Measurements from ENCODE around the gene AHRR.

Gene AHRR

DNA sequence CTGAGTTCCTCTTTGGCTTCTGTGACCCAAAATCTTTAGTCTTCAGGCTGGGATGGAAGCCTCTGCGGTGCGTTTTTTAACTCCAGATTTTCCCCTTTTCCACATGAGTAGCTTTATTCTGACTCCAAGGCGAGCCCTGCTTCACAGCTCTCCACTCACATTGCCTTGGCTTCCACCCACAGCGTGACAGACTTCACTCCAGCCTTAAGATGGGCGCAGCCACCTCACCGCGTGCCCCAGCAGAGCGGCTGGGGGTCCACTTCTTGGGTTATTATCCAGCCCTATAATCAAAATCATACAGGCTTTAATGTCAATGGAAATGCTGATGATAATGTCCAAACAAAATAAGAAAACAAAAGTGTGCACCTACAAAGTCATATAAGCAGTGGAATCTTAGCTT lies 122.7 kb downstream of the AHRR start:
- Mint-ChIP-seq H3K4me3 (peak overlapping the region; percentile 85), H3K36me3 (ENCODE audit: low read depth) (peaks cover 30% of the 10 kb centered on the region), H3K9me3 (no peaks in the 10 kb centered on the region), H3K27me3 (ENCODE audit: low read depth) (no peaks in the 10 kb centered on the region), H3K4me1 (ENCODE audit: low read depth) (peaks cover 36% of the 10 kb centered on the region), H3K27ac (peak overlapping the region; percentile 23)

DNA sequence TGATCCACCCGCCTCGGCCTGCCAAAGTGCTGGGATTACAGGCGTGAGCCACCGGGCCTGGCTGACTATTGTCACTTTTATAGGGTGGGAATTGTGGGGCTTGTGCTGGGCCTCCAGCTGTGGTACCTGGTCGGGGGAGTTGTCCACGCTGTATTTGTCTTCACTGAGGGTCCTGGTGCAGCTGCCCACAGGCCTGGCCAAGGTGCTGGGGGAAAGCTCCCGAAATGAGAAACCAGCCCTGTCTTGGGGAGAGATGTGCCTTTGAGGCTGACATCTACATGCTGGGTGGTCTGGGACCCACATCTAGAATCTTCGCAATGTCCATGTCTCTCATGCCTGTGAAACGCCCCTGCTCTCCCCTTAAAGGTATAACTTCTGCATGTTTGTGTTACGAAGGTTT lies 124.1 kb downstream of the AHRR start:
- Mint-ChIP-seq H3K27me3 (ENCODE audit: low read depth) (no peaks in the 10 kb centered on the region), H3K4me1 (ENCODE audit: low read depth) (peaks cover 36% of the 10 kb centered on the region), H3K27ac (no peak overlapping the region), H3K4me3 (peak overlapping the region; percentile 17), H3K36me3 (ENCODE audit: low read depth) (peaks cover 41% of the 10 kb centered on the region), H3K9me3 (peaks cover 6% of the 10 kb centered on the region)

DNA sequence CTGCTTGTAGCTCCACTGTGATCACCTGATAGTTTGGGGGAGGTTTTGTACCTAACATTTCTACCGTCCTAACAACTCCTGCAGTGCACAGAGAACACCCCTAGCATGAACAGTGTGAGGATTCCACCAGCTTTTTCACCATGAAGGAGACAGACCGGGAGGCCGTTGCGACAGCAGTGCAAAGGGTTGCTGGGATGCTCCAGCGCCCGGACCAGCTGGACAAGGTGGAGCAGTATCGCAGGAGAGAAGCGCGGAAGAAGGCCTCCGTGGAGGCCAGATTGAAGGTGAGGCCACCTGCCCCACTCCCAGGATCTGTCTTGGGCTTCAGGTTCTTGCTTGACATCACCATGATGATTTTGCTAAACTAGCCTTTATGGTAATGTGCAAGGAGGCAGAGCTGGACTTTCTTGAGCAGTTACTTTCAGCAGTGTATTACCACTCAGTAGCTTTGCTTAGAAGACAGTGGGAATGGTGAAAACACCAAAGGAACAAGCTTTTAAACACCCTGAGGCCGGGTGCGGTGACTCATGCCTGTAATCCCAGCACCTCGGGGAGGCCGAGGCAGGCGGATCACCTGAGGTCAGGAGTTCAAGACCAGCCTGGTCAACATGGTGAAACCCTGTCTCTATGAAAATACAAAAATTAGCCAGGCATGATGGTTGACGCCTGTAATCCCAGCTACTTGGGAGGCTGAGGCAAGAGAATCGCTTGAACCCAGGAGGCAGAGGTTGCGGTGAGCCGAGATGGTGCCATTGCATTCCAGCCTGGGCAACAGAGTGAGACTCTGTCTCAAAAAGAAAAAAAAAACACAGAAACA lies 124.8 kb downstream of the AHRR start:
- no peaks in the 10 kb centered on the region for H3K27me3 Mint-ChIP-seq (ENCODE audit: low read depth)
- peaks cover 33% of the 10 kb centered on the region for H3K4me1 Mint-ChIP-seq (ENCODE audit: low read depth)
- H3K27ac Mint-ChIP-seq = no peak overlapping the region
- peaks cover 12% of the 10 kb centered on the region for H3K9me3 Mint-ChIP-seq
- peaks cover 48% of the 10 kb centered on the region for H3K36me3 Mint-ChIP-seq (ENCODE audit: low read depth)
- peak overlapping the region; percentile 17 for H3K4me3 Mint-ChIP-seq

DNA sequence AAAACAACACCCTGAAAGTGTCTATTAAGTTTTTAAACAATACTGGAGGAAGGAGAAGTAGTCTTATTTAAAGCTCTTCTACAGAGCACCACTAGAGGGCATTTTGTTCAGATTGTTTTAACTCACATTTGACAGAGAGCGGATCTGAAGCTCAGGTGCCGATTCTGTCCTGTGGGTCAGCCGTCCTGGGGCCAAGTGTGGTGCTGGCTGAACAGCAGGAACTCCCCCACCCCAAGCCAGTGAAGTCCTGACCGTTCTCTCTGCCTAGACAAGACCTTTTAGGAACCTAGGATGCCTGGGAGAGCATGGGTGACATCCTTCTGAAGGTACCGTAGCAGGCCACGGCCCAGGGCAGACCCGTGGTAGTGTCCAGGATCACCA lies 125.4 kb downstream of the AHRR start:
- peaks cover 18% of the 10 kb centered on the region for H3K9me3 Mint-ChIP-seq
- H3K4me3 Mint-ChIP-seq = no peak overlapping the region
- H3K36me3 Mint-ChIP-seq (ENCODE audit: low read depth) = peaks cover 54% of the 10 kb centered on the region
- no peak overlapping the region for H3K27ac Mint-ChIP-seq
- peaks cover 31% of the 10 kb centered on the region for H3K4me1 Mint-ChIP-seq (ENCODE audit: low read depth)
- no peaks in the 10 kb centered on the region for H3K27me3 Mint-ChIP-seq (ENCODE audit: low read depth)

DNA sequence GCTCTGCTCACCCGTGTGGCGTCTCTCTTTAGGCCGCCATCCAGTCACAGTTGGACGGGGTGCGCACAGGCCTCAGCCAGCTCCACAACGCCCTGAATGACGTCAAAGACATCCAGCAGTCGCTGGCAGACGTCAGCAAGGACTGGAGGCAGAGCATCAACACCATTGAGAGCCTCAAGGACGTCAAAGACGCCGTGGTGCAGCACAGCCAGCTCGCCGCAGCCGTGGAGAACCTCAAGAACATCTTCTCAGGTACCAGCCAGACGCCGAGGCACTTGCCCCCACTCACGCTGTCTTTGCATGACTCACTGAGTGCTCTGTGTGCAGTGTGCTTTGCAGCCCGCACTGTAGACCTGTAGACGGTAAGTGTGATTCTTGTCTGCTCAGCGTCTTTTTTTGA lies 126.0 kb downstream of the AHRR start:
- Mint-ChIP-seq H3K27me3 (ENCODE audit: low read depth) (no peaks in the 10 kb centered on the region), H3K36me3 (ENCODE audit: low read depth) (peaks cover 60% of the 10 kb centered on the region), H3K27ac (peak overlapping the region; percentile 45), H3K9me3 (peaks cover 24% of the 10 kb centered on the region), H3K4me1 (ENCODE audit: low read depth) (peaks cover 32% of the 10 kb centered on the region), H3K4me3 (no peak overlapping the region)

DNA sequence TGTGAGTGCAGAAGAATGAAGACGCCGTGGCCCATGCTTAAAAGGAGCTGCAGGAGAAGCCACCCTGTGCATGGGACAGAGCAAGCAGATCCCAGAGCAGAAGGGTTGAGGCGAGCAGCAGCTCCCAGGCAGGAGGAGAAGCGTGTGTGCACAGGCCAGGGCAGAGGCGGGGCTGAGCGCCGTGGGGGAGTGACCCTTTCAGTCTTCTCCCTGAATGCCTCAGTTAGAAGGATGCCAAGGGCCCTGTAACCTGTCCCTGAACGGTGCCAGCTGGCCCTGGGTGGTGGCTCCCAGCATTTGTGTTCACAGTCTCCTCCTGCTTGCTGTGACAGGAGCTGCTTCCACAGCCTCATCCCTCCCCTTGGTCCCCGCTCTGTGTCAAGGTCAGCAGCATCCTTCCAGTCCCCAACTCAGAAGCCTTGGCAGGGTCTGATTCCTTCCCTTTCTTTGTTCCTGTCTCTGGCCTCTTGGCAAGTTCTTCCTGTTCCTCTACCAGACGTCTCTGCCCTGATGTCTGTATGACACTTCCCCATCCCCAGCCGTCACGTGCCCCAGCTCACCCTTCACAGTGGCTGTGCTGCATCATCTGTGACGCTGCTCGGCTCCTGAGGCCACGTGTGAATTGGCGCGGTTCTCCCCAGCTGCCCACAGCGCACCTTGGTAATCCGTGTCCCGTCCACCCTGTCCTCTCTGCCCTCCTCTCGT lies 126.7 kb downstream of the AHRR start:
- Mint-ChIP-seq H3K4me1 (ENCODE audit: low read depth) (peaks cover 37% of the 10 kb centered on the region), H3K36me3 (ENCODE audit: low read depth) (peaks cover 67% of the 10 kb centered on the region), H3K9me3 (peaks cover 31% of the 10 kb centered on the region), H3K4me3 (no peak overlapping the region), H3K27me3 (ENCODE audit: low read depth) (no peaks in the 10 kb centered on the region), H3K27ac (peak overlapping the region; percentile 45)

DNA sequence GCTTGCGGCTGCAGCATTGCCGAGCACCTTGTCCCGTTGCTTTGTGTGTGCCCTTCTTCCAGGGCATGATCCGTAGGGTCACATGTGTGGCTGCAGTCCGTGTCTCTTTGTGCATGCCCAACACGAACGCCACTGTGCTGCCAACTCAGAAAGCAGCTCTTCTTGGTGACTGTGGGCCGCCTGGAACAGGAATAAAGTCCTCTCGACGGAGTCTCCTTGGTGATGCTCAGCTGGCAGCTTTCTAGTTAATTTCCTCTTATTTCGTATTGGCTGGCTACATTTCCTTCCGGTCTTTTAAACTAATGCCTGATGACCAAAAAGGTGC lies 127.2 kb downstream of the AHRR start:
- Mint-ChIP-seq H3K27ac (no peak overlapping the region), H3K4me1 (ENCODE audit: low read depth) (peaks cover 42% of the 10 kb centered on the region), H3K36me3 (ENCODE audit: low read depth) (peaks cover 72% of the 10 kb centered on the region), H3K27me3 (ENCODE audit: low read depth) (no peaks in the 10 kb centered on the region), H3K4me3 (no peak overlapping the region), H3K9me3 (peaks cover 35% of the 10 kb centered on the region)

DNA sequence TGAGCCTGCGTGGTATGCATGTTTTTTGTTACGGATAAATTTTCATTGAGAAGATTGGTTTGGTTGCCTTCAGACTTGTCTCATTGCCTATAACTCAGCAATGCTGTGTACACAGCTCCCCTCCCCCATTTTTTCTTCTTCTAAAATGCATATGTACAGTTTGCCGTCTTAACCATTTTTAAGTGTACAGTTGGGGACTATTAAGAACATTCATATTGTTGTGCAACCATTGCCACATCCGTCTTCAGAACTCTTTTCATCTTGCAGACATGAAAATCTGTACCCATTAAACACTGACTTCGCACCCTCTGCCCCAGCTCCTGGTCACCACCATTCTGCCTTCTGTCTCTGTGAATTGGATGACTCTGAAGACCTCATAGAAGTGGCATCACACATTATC lies 127.6 kb downstream of the AHRR start:
- Mint-ChIP-seq H3K36me3 (ENCODE audit: low read depth) (peaks cover 77% of the 10 kb centered on the region), H3K27ac (no peak overlapping the region), H3K4me3 (no peak overlapping the region), H3K9me3 (peaks cover 35% of the 10 kb centered on the region), H3K27me3 (ENCODE audit: low read depth) (no peaks in the 10 kb centered on the region), H3K4me1 (ENCODE audit: low read depth) (peaks cover 46% of the 10 kb centered on the region)

DNA sequence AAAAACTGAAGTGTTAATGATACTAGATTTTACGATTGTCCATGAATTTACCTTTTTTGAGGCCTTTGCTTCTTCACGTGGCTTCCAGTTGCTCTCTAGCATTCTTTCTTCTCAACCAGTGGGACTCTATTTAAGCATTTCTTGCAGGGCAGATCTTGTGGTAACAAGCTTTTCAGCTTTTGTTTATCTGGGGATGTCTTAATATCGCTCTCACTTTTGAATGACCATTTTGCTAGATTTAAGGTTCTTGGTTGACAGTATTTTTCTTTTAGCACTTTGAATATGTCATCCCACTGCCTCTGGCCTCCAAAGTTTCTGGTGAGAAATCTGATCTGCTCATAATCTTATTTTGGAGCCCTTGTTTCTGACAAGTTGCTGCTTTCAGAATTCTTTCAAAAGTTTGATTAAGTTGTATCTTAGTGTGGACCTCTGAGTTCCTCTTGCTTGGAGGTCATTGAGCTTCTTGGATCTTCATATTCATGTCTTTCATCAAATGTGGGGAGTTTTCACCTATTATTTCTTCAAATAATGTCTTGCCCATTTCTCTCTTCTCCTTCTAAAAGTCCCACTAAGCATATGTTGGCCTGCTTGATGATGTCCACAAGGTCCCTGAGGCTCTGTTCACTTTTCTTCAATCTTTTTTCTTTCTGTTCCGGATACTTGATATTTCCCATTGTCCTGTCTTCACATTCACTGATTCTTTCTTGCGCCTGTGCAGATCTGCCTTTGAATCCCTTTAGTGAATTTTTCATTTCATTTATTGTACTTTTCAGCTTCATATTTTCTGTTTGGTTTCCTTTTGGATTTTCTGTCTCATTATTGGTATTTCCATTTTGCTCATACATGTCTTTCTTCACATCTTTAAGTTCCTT lies 130.3 kb downstream of the AHRR start:
- peaks cover 36% of the 10 kb centered on the region for H3K4me1 Mint-ChIP-seq (ENCODE audit: low read depth)
- peaks cover 82% of the 10 kb centered on the region for H3K36me3 Mint-ChIP-seq (ENCODE audit: low read depth)
- H3K4me3 Mint-ChIP-seq = no peak overlapping the region
- H3K27ac Mint-ChIP-seq = peak overlapping the region; percentile 87
- H3K9me3 Mint-ChIP-seq = peaks cover 35% of the 10 kb centered on the region
- no peaks in the 10 kb centered on the region for H3K27me3 Mint-ChIP-seq (ENCODE audit: low read depth)

DNA sequence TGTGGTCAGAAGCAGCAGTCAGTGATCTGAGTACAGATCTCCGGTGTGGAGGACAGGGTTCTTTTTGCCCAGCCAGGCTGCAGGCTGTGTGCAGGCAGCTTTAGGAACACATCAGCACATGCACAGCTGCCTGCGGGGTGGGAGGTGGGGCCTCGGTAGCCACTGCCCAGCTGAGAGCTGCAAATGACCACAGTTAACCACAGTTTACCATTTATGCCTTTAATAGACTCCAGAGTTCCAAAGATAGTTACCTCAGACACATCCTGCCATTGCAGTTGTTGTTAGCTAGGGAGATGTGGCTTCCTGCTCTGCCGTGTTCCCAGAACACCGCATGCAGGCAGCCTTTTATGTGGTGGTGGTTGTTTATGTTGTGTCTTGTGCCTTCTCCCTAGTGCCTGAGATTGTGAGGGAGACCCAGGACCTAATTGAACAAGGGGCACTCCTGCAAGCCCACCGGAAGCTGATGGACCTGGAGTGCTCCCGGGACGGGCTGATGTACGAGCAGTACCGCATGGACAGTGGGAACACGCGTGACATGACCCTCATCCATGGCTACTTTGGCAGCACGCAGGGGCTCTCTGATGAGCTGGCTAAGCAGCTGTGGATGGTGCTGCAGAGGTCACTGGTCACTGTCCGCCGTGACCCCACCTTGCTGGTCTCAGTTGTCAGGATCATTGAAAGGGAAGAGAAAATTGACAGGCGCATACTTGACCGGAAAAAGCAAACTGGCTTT lies 131.6 kb downstream of the AHRR start:
- H3K27me3 Mint-ChIP-seq (ENCODE audit: low read depth) = no peaks in the 10 kb centered on the region
- peaks cover 39% of the 10 kb centered on the region for H3K4me1 Mint-ChIP-seq (ENCODE audit: low read depth)
- peak overlapping the region; percentile 62 for H3K4me3 Mint-ChIP-seq
- peak overlapping the region; percentile 87 for H3K27ac Mint-ChIP-seq
- H3K9me3 Mint-ChIP-seq = peaks cover 35% of the 10 kb centered on the region
- peaks cover 85% of the 10 kb centered on the region for H3K36me3 Mint-ChIP-seq (ENCODE audit: low read depth)

DNA sequence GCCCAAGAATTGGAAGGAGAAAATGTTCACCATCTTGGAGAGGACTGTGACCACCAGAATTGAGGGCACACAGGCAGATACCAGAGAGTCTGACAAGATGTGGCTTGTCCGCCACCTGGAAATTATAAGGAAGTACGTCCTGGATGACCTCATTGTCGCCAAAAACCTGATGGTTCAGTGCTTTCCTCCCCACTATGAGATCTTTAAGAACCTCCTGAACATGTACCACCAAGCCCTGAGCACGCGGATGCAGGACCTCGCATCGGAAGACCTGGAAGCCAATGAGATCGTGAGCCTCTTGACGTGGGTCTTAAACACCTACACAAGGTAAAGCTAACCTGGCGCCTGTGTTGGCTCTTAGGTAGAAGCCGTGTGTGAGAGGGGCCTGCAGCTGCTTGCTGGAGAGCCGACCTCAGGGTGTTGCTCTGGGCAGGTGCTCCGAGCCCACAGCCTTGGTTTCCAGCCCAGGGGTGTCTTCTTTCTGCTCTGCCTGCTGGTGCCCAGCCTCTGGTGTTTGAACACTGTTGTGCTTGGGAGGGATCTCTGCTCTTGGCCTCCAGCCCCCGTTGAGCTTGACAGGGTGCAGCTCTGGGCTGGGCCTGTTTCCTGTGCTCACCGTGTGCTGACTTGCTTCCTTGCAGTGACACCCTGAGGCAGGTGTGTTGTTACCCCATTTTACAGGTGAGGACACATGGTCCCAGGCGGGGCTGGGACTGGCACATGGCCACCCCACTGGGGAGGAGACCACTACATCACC lies 132.4 kb downstream of the AHRR start:
- Mint-ChIP-seq H3K4me3 (peak overlapping the region; percentile 68), H3K27ac (peak overlapping the region; percentile 87), H3K36me3 (ENCODE audit: low read depth) (peaks cover 85% of the 10 kb centered on the region), H3K4me1 (ENCODE audit: low read depth) (peaks cover 41% of the 10 kb centered on the region), H3K9me3 (peaks cover 35% of the 10 kb centered on the region), H3K27me3 (ENCODE audit: low read depth) (no peaks in the 10 kb centered on the region)

DNA sequence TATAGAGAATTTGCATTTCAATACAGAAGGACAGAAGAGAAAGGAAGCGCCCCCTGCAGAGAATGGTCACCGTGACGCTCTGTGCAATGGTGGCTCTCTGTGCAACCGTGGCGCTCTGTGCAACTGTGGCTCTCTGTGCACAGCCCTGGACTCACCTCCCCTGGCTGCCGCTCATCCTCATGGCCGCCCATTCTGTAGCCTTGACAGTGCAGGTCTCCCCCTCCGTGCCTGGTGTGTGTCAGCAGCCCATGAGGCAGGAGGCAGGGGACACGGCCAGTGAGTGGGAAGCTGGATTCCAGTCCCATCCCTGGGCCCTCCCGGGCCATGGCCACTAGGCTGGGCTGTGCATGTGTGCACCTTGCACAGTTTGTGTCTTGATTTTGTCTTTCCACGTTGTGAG lies 133.4 kb downstream of the AHRR start:
- no peaks in the 10 kb centered on the region for H3K27me3 Mint-ChIP-seq (ENCODE audit: low read depth)
- peaks cover 51% of the 10 kb centered on the region for H3K4me1 Mint-ChIP-seq (ENCODE audit: low read depth)
- no peak overlapping the region for H3K4me3 Mint-ChIP-seq
- peaks cover 87% of the 10 kb centered on the region for H3K36me3 Mint-ChIP-seq (ENCODE audit: low read depth)
- H3K9me3 Mint-ChIP-seq = peaks cover 35% of the 10 kb centered on the region
- no peak overlapping the region for H3K27ac Mint-ChIP-seq

DNA sequence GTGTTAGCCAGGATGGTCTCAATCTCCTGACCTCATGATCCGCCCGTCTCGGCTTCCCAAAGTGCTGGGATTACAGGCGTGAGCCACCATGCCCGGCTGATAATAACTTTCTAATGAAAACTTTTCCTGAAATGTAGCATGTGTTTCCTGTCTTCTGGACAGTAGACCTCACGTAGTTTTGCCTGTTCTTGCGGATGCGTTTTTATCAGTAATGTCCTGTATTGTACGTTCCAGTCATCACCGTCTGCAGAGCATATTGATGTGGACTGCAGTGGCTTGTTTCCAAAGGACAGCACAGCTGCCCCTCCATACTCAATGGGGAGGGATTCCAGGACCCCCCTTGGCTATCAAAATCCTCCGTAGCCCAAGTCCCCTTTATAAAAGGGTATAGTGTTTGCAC lies 134.3 kb downstream of the AHRR start:
- Mint-ChIP-seq H3K9me3 (peaks cover 28% of the 10 kb centered on the region), H3K4me3 (no peak overlapping the region), H3K4me1 (ENCODE audit: low read depth) (peaks cover 59% of the 10 kb centered on the region), H3K27me3 (ENCODE audit: low read depth) (no peaks in the 10 kb centered on the region), H3K36me3 (ENCODE audit: low read depth) (peaks cover 88% of the 10 kb centered on the region), H3K27ac (no peak overlapping the region)

Measured in T-helper 1 cell treated with Interleukin-12 subunit alpha and Interleukin-12 subunit beta and Interleukin-4 antibody, amounts not matched to agents 30 μg/mL and 1 μg/mL, for 36 hours (primary cell).